Stomach (tissue), 9 donors: ENCODE results near the gene DNAJC3. TPM values are rescaled to one million over a fixed set of nuclear protein-coding genes. Genes with fewer than 3 reads are reported as not detected.
"Not testable (repeated sequence)": the region's sequence is repeated elsewhere in the genome, so short reads cannot be mapped to it uniquely, and the experiment has no call there.

Source experiments
- DNase-seq, 2 donors: peaks; one replicate each; pipeline versions ENCODE4 v3.0.0 to v3.0.0-alpha.2; 2013 to 2019
- H3K27ac ChIP-seq, 5 donors: fragments of 200-600 bp in 4 of 5; sonication (generic) in 4 of 5; one replicate each; pipeline ENCODE4 v1.5.1; 2013 to 2019; ENCODE audit warnings: mild to moderate bottlenecking in 1 of 5, moderate library complexity in 1 of 5
- H3K27me3 ChIP-seq, 3 donors: fragments of 200-600 bp; sonication (generic); one replicate each; pipeline ENCODE4 v1.5.1; 2017 to 2019; ENCODE audit warnings: mixed run types in 1 of 3
- H3K36me3 ChIP-seq, 4 donors: fragments of 200-600 bp; sonication (generic); 1 replicate in 3 of 4; 2 replicates in 1 of 4; pipeline ENCODE4 v1.5.1; 2016 to 2019
- H3K4me1 ChIP-seq, 4 donors: fragments of 200-600 bp; sonication (generic); one replicate each; pipeline ENCODE4 v1.5.1; 2016 to 2019
- H3K4me3 ChIP-seq, 4 donors: fragments of 200-600 bp; sonication (generic) in 3 of 4; one replicate each; pipeline ENCODE4 v1.5.1; 2016 to 2019; ENCODE audit warnings: mild to moderate bottlenecking in 1 of 4
- H3K9me3 ChIP-seq, 4 donors: fragments of 200-600 bp; sonication (generic); one replicate each; pipeline ENCODE4 v1.5.1; 2016 to 2019
- CTCF ChIP-seq, 7 experiments: fragments of 450-650 bp in 4 of 7; fragments of 200-600 bp in 3 of 7; sonication (generic) in 3 of 7; IDR thresholded peaks; one replicate each; pipeline ENCODE4 v1.5.1; 2016 to 2019; ENCODE audit warnings: antibody characterized with exemption in 7 of 7, control low read depth in 2 of 7, mild to moderate bottlenecking in 1 of 7
- EP300 ChIP-seq: sonication (generic); formaldehyde crosslinking; IDR thresholded peaks from one replicate; pipeline ENCODE4 v1.6.1; 2017; ENCODE audit warnings: antibody characterized with exemption
- POLR2A ChIP-seq, 4 donors: fragments of 450-650 bp; IDR thresholded peaks; one replicate each; pipeline ENCODE4 v1.6.1; 2016; ENCODE audit warnings: antibody characterized with exemption in 4 of 4, control low read depth in 2 of 4, mild to moderate bottlenecking in 1 of 4, moderate library complexity in 1 of 4
- POLR2AphosphoS5 ChIP-seq, 3 donors: sonication (generic); formaldehyde crosslinking; IDR thresholded peaks; one replicate each; pipeline ENCODE4 v1.6.1; 2016; ENCODE audit warnings: antibody characterized with exemption in 3 of 3
- WGBS, 5 donors: extraction: QIAGEN DNeasy Blood & Tissue Kit in 3 of 5; methylation state at CpG; one replicate each; pipeline versions ENCODE4 v1.1.5 to v1.1.7; 2013 to 2018; 5-methylcytosine and 5-hydroxymethylcytosine counted together
- intact Hi-C: fragments of 100-400 bp; cut with DNase I; formaldehyde crosslinking; loops from one replicate; pipeline ENCODE4 v1.15.1; 2023; ENCODE audit warnings: low total_unique reads
- polyA plus RNA-seq, 3 donors: library from polyadenylated mRNA; stranded (reverse); fragments of 200-250 nt; gene quantifications; one replicate each; pipeline ENCODE4 v1.2.3, GENCODE V29; 2013
- total RNA-seq, 5 donors: library from RNA; depleted of rRNA; stranded (reverse); fragments of >200 nt; gene quantifications; one replicate each; pipeline versions ENCODE4 v1.1.0 to v1.2.3, GENCODE V29; 2014 to 2016
- donor health status: healthy with polysubstance abuse.
- donor health status: Bipolar disorder and iron deficiency.
- donor health status: healthy.

The DNAJC3 gene
- total and polyA plus RNA-seq, 8 donors = 6.3 to 102 (median 11.9) TPM

GRCh38 chr13:95788100-95788463 is 111.1 kb downstream of the DNAJC3 start:
- intact Hi-C loops = no loop called here
- Histone ChIP-seq H3K27me3 (no peaks in the 10 kb centered on the region), H3K4me3 (no peak overlapping the region), H3K4me1 (peaks cover 0 to 29% (median 12%) of the 10 kb centered on the region in 4 donors), H3K36me3 (peaks cover 20 to 70% (median 65%) of the 10 kb centered on the region in 4 donors), H3K27ac (peak overlapping the region in 2 of 5 donors; percentile 9 to 47), H3K9me3 (no peaks in the 10 kb centered on the region)
- DNase-seq = no peak
- 25 to 47% (median 35%) methylated on average over 2 of the region's 2 CpGs for WGBS, 5 donors
- TF ChIP-seq POLR2AphosphoS5 (IDR thresholded peaks at IDR 0.05) = no peak

GRCh38 chr13:95789315-95789714 is 112.4 kb downstream of the DNAJC3 start:
- H3K4me3 ChIP-seq, intact Hi-C loops, H3K9me3 ChIP-seq, H3K27ac ChIP-seq, DNase-seq, H3K27me3 ChIP-seq: not testable (repeated sequence)
- Histone ChIP-seq H3K4me1 (peaks cover 0 to 22% (median 5%) of the 10 kb centered on the region in 4 donors), H3K36me3 (peaks cover 20 to 82% (median 72%) of the 10 kb centered on the region in 4 donors)

GRCh38 chr13:95791084-95791722 is 114.3 kb downstream of the DNAJC3 start:
- no peaks in the 10 kb centered on the region for H3K27me3 ChIP-seq
- H3K36me3 ChIP-seq = peaks cover 20 to 77% (median 73%) of the 10 kb centered on the region in 4 donors
- peaks cover 0 to 14% (median 0%) of the 10 kb centered on the region in 4 donors for H3K4me1 ChIP-seq
- no peak overlapping the region for H3K4me3 ChIP-seq
- intact Hi-C loops = no loop called here
- TF ChIP-seq POLR2A (IDR thresholded peaks at IDR 0.05) (no peak), EP300 (no peak), CTCF (IDR thresholded peaks at IDR 0.05) (no peak)
- no peak for DNase-seq
- no peak overlapping the region for H3K27ac ChIP-seq
- H3K9me3 ChIP-seq = no peaks in the 10 kb centered on the region
- 85 to 93% (median 92%) methylated on average over 7 of the region's 7 CpGs for WGBS, 5 donors

GRCh38 chr13:95793018-95793555 is 116.1 kb downstream of the DNAJC3 start:
- intact Hi-C loops = no loop called here
- TF ChIP-seq POLR2AphosphoS5 (IDR thresholded peaks at IDR 0.05) = no peak
- no peak for TF ChIP-seq POLR2A (IDR thresholded peaks at IDR 0.05)
- no peak for TF ChIP-seq EP300
- no peak for TF ChIP-seq CTCF (IDR thresholded peaks at IDR 0.05)
- no peak overlapping the region for H3K27ac ChIP-seq
- peaks cover 20 to 69% (median 60%) of the 10 kb centered on the region in 4 donors for H3K36me3 ChIP-seq
- DNase-seq = no peak
- no peaks in the 10 kb centered on the region for H3K27me3 ChIP-seq
- no peaks in the 10 kb centered on the region for H3K9me3 ChIP-seq
- H3K4me1 ChIP-seq = peaks cover 0 to 6% (median 0%) of the 10 kb centered on the region in 4 donors
- 81 to 99% (median 92%) methylated on average over 3 of the region's 3 CpGs for WGBS, 5 donors
- no peak overlapping the region for H3K4me3 ChIP-seq

- WGBS, 5 donors = 87 to 96% (median 91%) methylated on average over 3 of the region's 3 CpGs
- DNase-seq = no peak
- Histone ChIP-seq H3K27ac (no peak overlapping the region), H3K36me3 (peaks cover 20 to 62% (median 54%) of the 10 kb centered on the region in 4 donors), H3K4me3 (no peak overlapping the region), H3K9me3 (no peaks in the 10 kb centered on the region), H3K4me1 (no peaks in the 10 kb centered on the region), H3K27me3 (no peaks in the 10 kb centered on the region)
- intact Hi-C loops = no loop called here
- TF ChIP-seq EP300 (no peak), POLR2A (IDR thresholded peaks at IDR 0.05) (no peak), POLR2AphosphoS5 (IDR thresholded peaks at IDR 0.05) (no peak), CTCF (IDR thresholded peaks at IDR 0.05) (no peak)
Measured at GRCh38 chr13:95793781-95794180, 116.8 kb downstream of the DNAJC3 start.
